Stimulated activated CD8-positive, alpha-beta memory T cell treated with anti-CD3 and anti-CD28 coated beads, Interleukin-4, amount 100 ng/mL, for 1 hour (primary cell): Measurements from ENCODE around the gene RHO.

Source experiments
- DNase-seq, 2 donors: peaks; one replicate each; pipeline ENCODE4 v3.0.0-alpha.2; 2020; ENCODE audit warnings: low read depth in 2 of 2, low spot score in 1 of 2

Gene RHO

GRCh38 chr3:129519896-129520715 is 8.3 kb upstream of the RHO start:
- DNase-seq, result no peak

DNA sequence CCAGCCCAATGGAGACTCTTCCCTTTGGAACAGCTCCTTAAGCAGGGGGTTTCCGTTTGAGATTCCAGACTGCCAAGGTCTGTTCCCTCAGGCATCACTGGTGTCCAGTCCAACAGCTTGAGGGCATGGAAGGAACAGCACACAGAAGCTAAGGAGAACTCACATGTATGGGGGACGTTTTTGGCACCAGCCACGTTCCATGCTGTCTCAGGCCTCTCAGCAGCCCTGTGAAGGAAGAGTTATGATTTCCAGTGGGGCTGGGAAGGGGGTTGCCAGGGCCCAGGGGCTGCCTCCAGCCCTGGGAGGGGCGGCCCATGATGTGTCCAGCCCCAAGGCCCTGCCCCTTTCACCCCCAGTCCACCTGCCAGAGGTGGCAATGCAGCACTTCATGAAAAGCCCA is 7.5 kb upstream of the RHO start:
- no peak for DNase-seq

GRCh38 chr3:129521611-129522010 is 6.8 kb upstream of the RHO start:
- DNase-seq, result no peak

DNA sequence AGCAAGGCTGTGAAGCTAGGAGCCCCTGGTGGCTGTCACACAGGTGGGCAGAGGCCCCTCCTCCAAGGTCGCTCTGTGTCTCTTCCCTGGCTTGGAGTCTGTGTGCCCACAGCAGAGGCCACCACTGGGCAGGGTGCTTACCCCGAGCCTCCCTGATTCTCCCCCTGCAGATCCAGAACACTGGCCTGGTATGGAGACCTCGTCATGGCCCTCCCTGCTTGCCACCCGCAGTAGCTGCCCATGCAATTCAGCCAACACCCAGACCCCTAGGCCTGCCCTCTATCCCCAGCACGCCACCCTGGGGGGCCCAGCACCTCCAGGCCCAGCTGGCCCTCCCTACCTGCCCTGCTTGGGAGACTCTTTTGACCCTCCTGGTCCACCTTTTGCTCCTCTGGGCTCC is 5.5 kb upstream of the RHO start:
- no peak for DNase-seq

GRCh38 chr3:129524081-129524480 is 4.4 kb upstream of the RHO start:
- DNase-seq, result no peak

DNA sequence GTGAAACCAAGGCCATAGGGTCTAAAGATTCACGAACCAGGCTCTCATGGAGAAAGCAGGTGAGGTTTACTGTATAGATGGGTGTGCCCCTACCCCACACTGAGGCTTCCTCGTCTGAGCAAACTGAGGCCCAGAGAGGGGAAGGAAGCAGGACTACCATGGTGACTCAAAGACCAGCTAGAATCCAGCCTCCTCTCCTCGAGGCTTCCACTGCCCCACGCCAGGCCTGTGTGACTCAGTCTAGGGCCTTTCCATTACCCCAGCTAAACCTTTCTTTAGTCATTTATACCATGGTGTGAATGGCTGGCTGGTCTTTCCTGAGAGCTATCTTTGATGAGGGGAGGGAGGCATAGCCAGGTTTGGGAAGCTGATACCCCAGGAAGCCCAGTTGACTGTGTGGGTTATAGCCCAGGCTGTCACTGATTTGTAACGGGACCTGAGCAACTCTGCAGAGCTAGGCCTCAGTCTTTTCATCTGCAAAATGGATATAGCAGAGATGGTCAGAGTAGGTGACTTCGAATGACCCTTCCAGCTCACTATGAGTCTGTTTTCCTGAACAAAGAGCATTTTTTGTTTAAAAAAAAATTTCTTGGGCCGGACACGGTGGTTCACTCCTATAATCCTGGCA is 3.0 kb upstream of the RHO start:
- no peak for DNase-seq

GRCh38 chr3:129526121-129526900 is 2.1 kb upstream of the RHO start:
- no peak for DNase-seq

GRCh38 chr3:129527262-129527661 is 1.2 kb upstream of the RHO start:
- no peak for DNase-seq

DNA sequence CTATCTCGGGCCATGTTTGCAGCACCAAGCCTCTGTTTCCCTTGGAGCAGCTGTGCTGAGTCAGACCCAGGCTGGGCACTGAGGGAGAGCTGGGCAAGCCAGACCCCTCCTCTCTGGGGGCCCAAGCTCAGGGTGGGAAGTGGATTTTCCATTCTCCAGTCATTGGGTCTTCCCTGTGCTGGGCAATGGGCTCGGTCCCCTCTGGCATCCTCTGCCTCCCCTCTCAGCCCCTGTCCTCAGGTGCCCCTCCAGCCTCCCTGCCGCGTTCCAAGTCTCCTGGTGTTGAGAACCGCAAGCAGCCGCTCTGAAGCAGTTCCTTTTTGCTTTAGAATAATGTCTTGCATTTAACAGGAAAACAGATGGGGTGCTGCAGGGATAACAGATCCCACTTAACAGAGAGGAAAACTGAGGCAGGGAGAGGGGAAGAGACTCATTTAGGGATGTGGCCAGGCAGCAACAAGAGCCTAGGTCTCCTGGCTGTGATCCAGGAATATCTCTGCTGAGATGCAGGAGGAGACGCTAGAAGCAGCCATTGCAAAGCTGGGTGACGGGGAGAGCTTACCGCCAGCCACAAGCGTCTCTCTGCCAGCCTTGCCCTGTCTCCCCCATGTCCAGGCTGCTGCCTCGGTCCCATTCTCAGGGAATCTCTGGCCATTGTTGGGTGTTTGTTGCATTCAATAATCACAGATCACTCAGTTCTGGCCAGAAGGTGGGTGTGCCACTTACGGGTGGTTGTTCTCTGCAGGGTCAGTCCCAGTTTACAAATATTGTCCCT is 1.2 kb downstream of the RHO start:
- DNase-seq, result no peak

GRCh38 chr3:129530251-129530791 is 1.9 kb downstream of the RHO start:
- no peak for DNase-seq

DNA sequence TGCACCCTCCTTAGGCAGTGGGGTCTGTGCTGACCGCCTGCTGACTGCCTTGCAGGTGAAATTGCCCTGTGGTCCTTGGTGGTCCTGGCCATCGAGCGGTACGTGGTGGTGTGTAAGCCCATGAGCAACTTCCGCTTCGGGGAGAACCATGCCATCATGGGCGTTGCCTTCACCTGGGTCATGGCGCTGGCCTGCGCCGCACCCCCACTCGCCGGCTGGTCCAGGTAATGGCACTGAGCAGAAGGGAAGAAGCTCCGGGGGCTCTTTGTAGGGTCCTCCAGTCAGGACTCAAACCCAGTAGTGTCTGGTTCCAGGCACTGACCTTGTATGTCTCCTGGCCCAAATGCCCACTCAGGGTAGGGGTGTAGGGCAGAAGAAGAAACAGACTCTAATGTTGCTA is 2.4 kb downstream of the RHO start:
- DNase-seq, result no peak

GRCh38 chr3:129531699-129532098 is 3.3 kb downstream of the RHO start:
- DNase-seq, result no peak

- DNase-seq, result no peak
Observed at GRCh38 chr3:129532261-129532660, 3.8 kb downstream of the RHO start.

DNA sequence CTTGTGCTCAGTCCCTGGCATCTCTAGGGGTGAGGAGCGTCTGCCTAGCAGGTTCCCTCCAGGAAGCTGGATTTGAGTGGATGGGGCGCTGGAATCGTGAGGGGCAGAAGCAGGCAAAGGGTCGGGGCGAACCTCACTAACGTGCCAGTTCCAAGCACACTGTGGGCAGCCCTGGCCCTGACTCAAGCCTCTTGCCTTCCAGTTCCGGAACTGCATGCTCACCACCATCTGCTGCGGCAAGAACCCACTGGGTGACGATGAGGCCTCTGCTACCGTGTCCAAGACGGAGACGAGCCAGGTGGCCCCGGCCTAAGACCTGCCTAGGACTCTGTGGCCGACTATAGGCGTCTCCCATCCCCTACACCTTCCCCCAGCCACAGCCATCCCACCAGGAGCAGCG is 5.0 kb downstream of the RHO start:
- no peak for DNase-seq

DNA sequence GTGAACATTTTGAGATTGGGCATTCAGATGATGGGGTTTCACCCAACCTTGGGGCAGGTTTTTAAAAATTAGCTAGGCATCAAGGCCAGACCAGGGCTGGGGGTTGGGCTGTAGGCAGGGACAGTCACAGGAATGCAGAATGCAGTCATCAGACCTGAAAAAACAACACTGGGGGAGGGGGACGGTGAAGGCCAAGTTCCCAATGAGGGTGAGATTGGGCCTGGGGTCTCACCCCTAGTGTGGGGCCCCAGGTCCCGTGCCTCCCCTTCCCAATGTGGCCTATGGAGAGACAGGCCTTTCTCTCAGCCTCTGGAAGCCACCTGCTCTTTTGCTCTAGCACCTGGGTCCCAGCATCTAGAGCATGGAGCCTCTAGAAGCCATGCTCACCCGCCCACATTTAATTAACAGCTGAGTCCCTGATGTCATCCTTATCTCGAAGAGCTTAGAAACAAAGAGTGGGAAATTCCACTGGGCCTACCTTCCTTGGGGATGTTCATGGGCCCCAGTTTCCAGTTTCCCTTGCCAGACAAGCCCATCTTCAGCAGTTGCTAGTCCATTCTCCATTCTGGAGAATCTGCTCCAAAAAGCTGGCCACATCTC is 6.1 kb downstream of the RHO start:
- DNase-seq, result no peak

- DNase-seq, result no peak
Observed at GRCh38 chr3:129535075-129535474, 6.6 kb downstream of the RHO start.

GRCh38 chr3:129536374-129536667 is 7.9 kb downstream of the RHO start:
- DNase-seq, result no peak

DNA sequence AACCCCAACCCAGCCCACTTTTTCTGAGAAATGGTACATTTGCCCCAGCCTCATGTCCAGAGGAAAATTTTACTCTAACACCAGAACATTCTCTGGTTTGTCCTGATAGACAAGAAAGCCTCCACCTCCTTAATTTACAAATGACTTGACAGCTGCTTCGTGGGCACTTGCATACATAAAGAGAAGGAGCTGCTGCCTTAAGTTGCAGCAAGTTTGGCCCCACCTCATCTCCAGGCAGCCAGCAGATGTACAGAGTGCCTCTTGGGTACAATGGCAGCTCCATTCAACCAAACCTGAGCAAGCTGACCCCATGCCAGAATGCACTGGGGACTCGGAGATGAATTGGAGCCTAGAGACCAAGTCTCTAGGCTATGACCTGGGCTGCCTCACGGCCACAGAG is 8.4 kb downstream of the RHO start:
- no peak for DNase-seq

DNA sequence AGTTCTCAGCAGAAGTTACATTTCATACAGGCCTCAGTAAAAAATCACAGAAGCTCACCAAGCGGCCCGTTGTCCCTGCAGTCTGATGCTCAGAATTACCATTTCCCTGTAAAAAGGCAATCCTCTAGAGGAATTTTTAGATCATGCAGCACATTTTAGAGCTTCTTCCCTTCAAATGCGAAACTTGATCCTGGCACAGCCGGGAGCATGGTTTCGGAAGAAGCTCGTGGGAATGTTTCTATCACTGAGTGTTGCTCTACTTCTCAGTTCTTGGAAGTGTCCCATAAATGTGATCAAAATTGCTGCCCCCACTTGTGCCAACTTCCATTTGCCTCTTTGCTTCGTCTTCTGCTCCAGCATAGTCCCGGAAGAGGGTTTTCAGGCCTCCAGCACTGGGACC is 10.8 kb downstream of the RHO start:
- DNase-seq, result no peak

- no peak for DNase-seq
Observed at GRCh38 chr3:129540776-129541516, 12.5 kb downstream of the RHO start.
